Mesenchymal stem cell (in vitro differentiated cells and primary cell): Measurements from ENCODE around the gene KCNQ4.

ENCODE experiments used
- DNase-seq: peaks from one replicate; pipeline ENCODE4 v3.0.0-alpha.2; 2013
- H2AFZ ChIP-seq: one replicate; pipeline ENCODE4 v1.6.1; 2013; ENCODE audit warnings: low read depth, mild to moderate bottlenecking, control low read depth, inconsistent platforms, low read length, moderate library complexity
- H2AK5ac ChIP-seq: 2 replicates; pipeline ENCODE4 v1.6.1; 2013; ENCODE audit warnings: low read length, moderate library complexity, mild to moderate bottlenecking, inconsistent platforms; ENCODE audit not compliant: severe bottlenecking
- H2BK120ac ChIP-seq: one replicate; pipeline ENCODE4 v1.6.1; 2013; ENCODE audit warnings: low read depth, mild to moderate bottlenecking, inconsistent platforms, low read length, moderate library complexity
- H2BK12ac ChIP-seq, 2 experiments: one replicate each; pipeline ENCODE4 v1.6.1; 2013; ENCODE audit warnings: inconsistent platforms in 2 of 2, low read length in 2 of 2, mild to moderate bottlenecking in 2 of 2, moderate library complexity in 2 of 2, control low read depth in 1 of 2
- H2BK15ac ChIP-seq: one replicate; pipeline ENCODE4 v1.6.1; 2013; ENCODE audit warnings: mild to moderate bottlenecking, low read depth, inconsistent platforms; ENCODE audit not compliant: poor library complexity, severe bottlenecking
- H2BK5ac ChIP-seq: 2 replicates; pipeline ENCODE4 v1.6.1; 2013; ENCODE audit warnings: low read depth, mild to moderate bottlenecking, low read length, control low read depth, inconsistent platforms; ENCODE audit not compliant: poor library complexity, severe bottlenecking
- H3K14ac ChIP-seq, 2 experiments: one replicate each; pipeline ENCODE4 v1.6.1; 2013; ENCODE audit warnings: inconsistent platforms in 2 of 2, low read length in 2 of 2, control low read depth in 1 of 2, mild to moderate bottlenecking in 1 of 2, moderate library complexity in 1 of 2
- H3K18ac ChIP-seq, 2 experiments: one replicate each; pipeline ENCODE4 v1.6.1; 2013; ENCODE audit warnings: inconsistent platforms in 2 of 2, low read length in 2 of 2, control low read depth in 1 of 2, low read depth in 1 of 2, mild to moderate bottlenecking in 1 of 2
- H3K23ac ChIP-seq, 2 experiments: one replicate each; pipeline ENCODE4 v1.6.1; 2013; ENCODE audit warnings: inconsistent platforms in 2 of 2, low read length in 2 of 2, mild to moderate bottlenecking in 2 of 2, moderate library complexity in 2 of 2, control low read depth in 1 of 2
- H3K27ac ChIP-seq: 2 replicates; pipeline ENCODE4 v1.5.1; 2013; ENCODE audit warnings: mild to moderate bottlenecking, moderate library complexity, low read length, control low read depth, inconsistent platforms; ENCODE audit not compliant: poor library complexity, severe bottlenecking
- H3K27me3 ChIP-seq, 2 experiments: 2 replicates each; pipeline versions ENCODE4 v1.6.1 to v1.7.0; 2013; ENCODE audit warnings: low read length in 2 of 2, mild to moderate bottlenecking in 2 of 2, moderate library complexity in 2 of 2, control low read depth in 1 of 2, inconsistent platforms in 1 of 2; ENCODE audit not compliant: control insufficient read depth in 1 of 2, insufficient read depth in 1 of 2
- H3K36me3 ChIP-seq, 2 experiments: 2 replicates each; pipeline versions ENCODE4 v1.6.1 to v1.7.0; 2013; ENCODE audit warnings: low read length in 2 of 2, control low read depth in 1 of 2, inconsistent platforms in 1 of 2, low read depth in 1 of 2, mild to moderate bottlenecking in 1 of 2; ENCODE audit not compliant: insufficient read depth in 2 of 2, control insufficient read depth in 1 of 2
- H3K4ac ChIP-seq, 2 experiments: one replicate each; pipeline ENCODE4 v1.6.1; 2013; ENCODE audit warnings: inconsistent platforms in 2 of 2, low read length in 2 of 2, mild to moderate bottlenecking in 2 of 2, moderate library complexity in 2 of 2, control low read depth in 1 of 2, low read depth in 1 of 2
- H3K4me1 ChIP-seq: 2 replicates; pipeline ENCODE4 v1.6.1; 2013; ENCODE audit warnings: low read depth, low read length, control low read depth; ENCODE audit not compliant: control insufficient read depth, insufficient read depth
- H3K4me2 ChIP-seq: 2 replicates; pipeline ENCODE4 v1.6.1; 2013; ENCODE audit warnings: low read length, mild to moderate bottlenecking, inconsistent platforms; ENCODE audit not compliant: poor library complexity, severe bottlenecking
- H3K4me3 ChIP-seq, 2 experiments: 2 replicates each; pipeline versions ENCODE4 v1.5.1 to v1.7.0; 2013; ENCODE audit warnings: low read length in 2 of 2, mild to moderate bottlenecking in 2 of 2, control low read depth in 1 of 2, low read depth in 1 of 2; ENCODE audit not compliant: insufficient read depth in 1 of 2
- H3K79me1 ChIP-seq: replicated peaks from 2 replicates; pipeline ENCODE4 v1.6.1; 2013; ENCODE audit warnings: mild to moderate bottlenecking, control low read depth, low read length, inconsistent platforms; ENCODE audit not compliant: poor library complexity, severe bottlenecking
- H3K9ac ChIP-seq: 2 replicates; pipeline ENCODE4 v1.7.0; 2013; ENCODE audit warnings: mild to moderate bottlenecking, low read length, moderate library complexity
- H3K9me3 ChIP-seq: 2 replicates; pipeline ENCODE4 v1.7.0; 2013; ENCODE audit warnings: mild to moderate bottlenecking, low read length; ENCODE audit not compliant: control insufficient read depth
- H4K8ac ChIP-seq: one replicate; pipeline ENCODE4 v1.6.1; 2013; ENCODE audit warnings: inconsistent platforms, mild to moderate bottlenecking, low read length, moderate library complexity
- H4K91ac ChIP-seq: one replicate; pipeline ENCODE4 v1.6.1; 2013; ENCODE audit warnings: mild to moderate bottlenecking, low read length, inconsistent platforms
- WGBS: methylation state at CpG from one replicate; pipeline ENCODE4 v1.1.7; 2013; ENCODE audit warnings: mixed read lengths; 5-methylcytosine and 5-hydroxymethylcytosine counted together

The KCNQ4 gene

GRCh38 chr1:40751802-40752201, 31.8 kb upstream of the KCNQ4 start:
- H3K18ac ChIP-seq = no peak overlapping the region
- no peak overlapping the region for H4K8ac ChIP-seq
- no peak overlapping the region for H3K27ac ChIP-seq
- H3K4me2 ChIP-seq = no peak overlapping the region
- no peak overlapping the region for H2BK15ac ChIP-seq
- H3K4me3 ChIP-seq = no peak overlapping the region
- 94% methylated on average over 3 of the region's 4 CpGs for WGBS
- no peak overlapping the region for H2BK5ac ChIP-seq
- no peak overlapping the region for H2BK120ac ChIP-seq
- no peak overlapping the region for H2AFZ ChIP-seq
- H3K4ac ChIP-seq = no peak overlapping the region
- H3K23ac ChIP-seq = no peak overlapping the region
- H3K9ac ChIP-seq = no peak overlapping the region
- no peak overlapping the region for H2AK5ac ChIP-seq
- DNase-seq = no peak
- no peak overlapping the region for H3K14ac ChIP-seq
- H4K91ac ChIP-seq = no peak overlapping the region
- H3K9me3 ChIP-seq = no peaks in the 10 kb centered on the region
- H3K27me3 ChIP-seq = no peaks in the 10 kb centered on the region
- no peak overlapping the region for H2BK12ac ChIP-seq
- no peaks in the 10 kb centered on the region for H3K4me1 ChIP-seq
- H3K36me3 ChIP-seq = peaks cover 24 to 88% of the 10 kb centered on the region in 2 experiments
- peaks cover 37% of the 10 kb centered on the region for H3K79me1 ChIP-seq

GRCh38 chr1:40753142-40753882, 30.3 kb upstream of the KCNQ4 start:
- Histone ChIP-seq H2BK12ac (no peak overlapping the region), H3K9ac (no peak overlapping the region), H3K9me3 (no peaks in the 10 kb centered on the region), H3K4ac (no peak overlapping the region), H3K27ac (no peak overlapping the region), H3K27me3 (no peaks in the 10 kb centered on the region), H3K36me3 (peaks cover 29 to 92% of the 10 kb centered on the region in 2 experiments), H3K4me1 (peaks cover 2% of the 10 kb centered on the region), H2AFZ (no peak overlapping the region), H2AK5ac (no peak overlapping the region), H2BK120ac (no peak overlapping the region), H3K79me1 (peaks cover 30% of the 10 kb centered on the region), H3K14ac (no peak overlapping the region), H3K4me3 (no peak overlapping the region), H3K4me2 (no peak overlapping the region), H2BK5ac (no peak overlapping the region), H3K23ac (no peak overlapping the region), H2BK15ac (no peak overlapping the region), H3K18ac (no peak overlapping the region), H4K8ac (no peak overlapping the region), H4K91ac (no peak overlapping the region)
- no peak for DNase-seq
- WGBS = 96% methylated on average over 7 of the region's 8 CpGs

GRCh38 chr1:40754201-40754600, 29.4 kb upstream of the KCNQ4 start:
- H3K79me1 ChIP-seq = peaks cover 31% of the 10 kb centered on the region
- WGBS = 93% methylated on average over 8 of the region's 8 CpGs
- no peaks in the 10 kb centered on the region for H3K27me3 ChIP-seq
- H3K23ac ChIP-seq = no peak overlapping the region
- H2AFZ ChIP-seq = no peak overlapping the region
- peaks cover 33 to 92% of the 10 kb centered on the region in 2 experiments for H3K36me3 ChIP-seq
- H3K4me1 ChIP-seq = peaks cover 2% of the 10 kb centered on the region
- no peak overlapping the region for H3K4me2 ChIP-seq
- H2BK5ac ChIP-seq = no peak overlapping the region
- H4K91ac ChIP-seq = no peak overlapping the region
- H3K4me3 ChIP-seq = no peak overlapping the region
- H3K9ac ChIP-seq = no peak overlapping the region
- no peak overlapping the region for H2BK120ac ChIP-seq
- H3K27ac ChIP-seq = no peak overlapping the region
- H2AK5ac ChIP-seq = no peak overlapping the region
- no peak overlapping the region for H3K14ac ChIP-seq
- DNase-seq = no peak
- no peaks in the 10 kb centered on the region for H3K9me3 ChIP-seq
- no peak overlapping the region for H3K4ac ChIP-seq
- H2BK12ac ChIP-seq = no peak overlapping the region
- no peak overlapping the region for H3K18ac ChIP-seq
- H4K8ac ChIP-seq = no peak overlapping the region
- no peak overlapping the region for H2BK15ac ChIP-seq

GRCh38 chr1:40755067-40755466, 28.5 kb upstream of the KCNQ4 start:
- 93% methylated on average over 4 of the region's 4 CpGs for WGBS
- no peak overlapping the region for H3K18ac ChIP-seq

More at GRCh38 chr1:40755067-40755466, 28.5 kb upstream of the KCNQ4 start:
- no peak overlapping the region for H3K4me3 ChIP-seq
- H2AK5ac ChIP-seq = no peak overlapping the region
- H2BK15ac ChIP-seq = no peak overlapping the region
- no peak overlapping the region for H3K23ac ChIP-seq
- no peak overlapping the region for H3K4me2 ChIP-seq
- no peak overlapping the region for H2BK120ac ChIP-seq
- no peak overlapping the region for H4K8ac ChIP-seq
- no peak overlapping the region for H3K27ac ChIP-seq
- H3K9me3 ChIP-seq = no peaks in the 10 kb centered on the region
- peaks cover 35 to 92% of the 10 kb centered on the region in 2 experiments for H3K36me3 ChIP-seq
- no peaks in the 10 kb centered on the region for H3K27me3 ChIP-seq
- H2BK12ac ChIP-seq = no peak overlapping the region
- H3K4ac ChIP-seq = no peak overlapping the region
- H2BK5ac ChIP-seq = no peak overlapping the region
- H3K79me1 ChIP-seq = peaks cover 29% of the 10 kb centered on the region
- H2AFZ ChIP-seq = no peak overlapping the region
- peak; percentile 22 for DNase-seq
- H4K91ac ChIP-seq = no peak overlapping the region
- H3K14ac ChIP-seq = no peak overlapping the region
- peaks cover 2% of the 10 kb centered on the region for H3K4me1 ChIP-seq
- H3K9ac ChIP-seq = no peak overlapping the region
